ACHN (cell line): Measurements from ENCODE around the gene GRAP.

Experiments used
- DNase-seq: peaks from one replicate; pipeline ENCODE4 v3.0.0-alpha.2; 2015
- in situ Hi-C: cut with HindIII; loops from 2 replicates; pipeline ENCODE4 v1.10.0; 2017; ENCODE audit warnings: low sequenced_read_pairs, low pct_ligation_motif_present, low pct_unique_long_range_greater_than_20kb

Gene GRAP

DNA sequence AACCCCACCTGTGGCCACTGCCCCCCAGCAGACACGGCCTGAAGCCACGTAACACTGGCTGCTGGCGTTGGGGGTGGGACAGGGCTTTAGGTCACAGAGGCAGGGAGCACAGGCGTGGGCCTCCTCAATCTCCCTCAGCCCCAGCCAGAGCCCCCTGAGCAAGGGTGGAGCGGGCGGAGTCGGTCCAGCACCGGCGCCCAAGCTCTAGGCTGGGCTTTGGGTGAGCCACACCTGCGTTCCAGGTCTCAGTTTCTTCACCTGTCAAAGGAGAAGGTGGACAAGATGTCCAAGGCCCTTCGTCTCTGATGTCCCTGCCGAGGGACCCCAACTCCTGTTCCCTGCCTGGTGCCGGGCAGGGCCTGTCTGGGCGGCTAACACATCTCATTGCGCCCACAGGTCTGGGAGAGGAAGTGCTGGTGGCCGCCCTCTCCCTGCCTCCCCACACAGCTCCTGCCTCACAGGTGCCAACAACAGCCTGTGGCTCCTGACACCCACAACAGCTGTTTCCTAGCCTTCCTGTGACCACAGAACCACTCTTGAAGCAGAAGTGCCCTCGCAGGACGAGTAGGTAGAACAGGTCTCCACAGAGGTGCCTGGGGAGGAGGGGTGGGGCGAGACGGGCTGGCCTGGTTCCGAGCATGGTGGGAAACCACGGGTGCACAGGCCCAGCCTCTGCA is 54.2 kb downstream of the GRAP start:
- no peak for DNase-seq
- in situ Hi-C loops = no loop called here

DNA sequence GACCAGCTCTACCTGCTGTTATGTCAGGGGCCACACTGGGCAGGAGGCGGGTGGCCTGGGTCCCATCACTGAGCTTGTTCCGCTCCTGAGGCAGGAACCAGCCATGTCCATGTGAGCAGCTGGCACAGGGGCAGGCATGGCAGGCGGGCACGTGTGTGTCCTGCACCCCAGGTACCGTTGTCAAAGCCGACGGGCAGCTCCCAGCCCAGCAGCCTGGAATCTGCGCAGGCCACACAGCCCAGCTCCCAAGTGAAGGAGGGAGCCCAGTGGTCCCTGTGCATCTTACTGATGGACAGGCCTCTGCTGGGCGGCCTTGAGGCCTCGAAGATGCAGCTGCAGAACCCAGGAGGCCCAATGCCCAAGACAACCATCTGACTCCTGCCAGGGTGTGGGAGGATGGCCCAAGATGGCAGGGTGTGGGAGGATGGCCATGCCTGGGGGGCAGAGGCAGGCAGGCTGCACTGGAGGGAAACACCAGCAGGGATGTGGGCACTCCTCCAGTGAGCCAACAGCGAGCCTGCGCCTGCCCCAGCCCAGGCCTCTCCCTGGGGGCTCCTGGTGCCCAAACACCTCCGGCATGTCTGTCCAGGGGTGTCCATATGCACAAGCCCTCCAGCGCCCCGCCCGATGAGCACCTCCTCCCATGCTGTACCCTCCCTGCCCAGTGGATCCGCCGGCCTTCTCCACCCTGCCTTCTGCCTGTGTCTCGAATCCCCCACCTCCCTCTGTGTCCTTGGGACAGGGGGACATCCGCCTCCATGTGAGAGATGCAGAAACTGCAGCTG is 55.0 kb downstream of the GRAP start:
- in situ Hi-C loops = no loop called here
- DNase-seq = no peak

GRCh38 chr17:18990331-18990730 is 56.4 kb downstream of the GRAP start:
- in situ Hi-C loops = no loop called here
- no peak for DNase-seq

DNA sequence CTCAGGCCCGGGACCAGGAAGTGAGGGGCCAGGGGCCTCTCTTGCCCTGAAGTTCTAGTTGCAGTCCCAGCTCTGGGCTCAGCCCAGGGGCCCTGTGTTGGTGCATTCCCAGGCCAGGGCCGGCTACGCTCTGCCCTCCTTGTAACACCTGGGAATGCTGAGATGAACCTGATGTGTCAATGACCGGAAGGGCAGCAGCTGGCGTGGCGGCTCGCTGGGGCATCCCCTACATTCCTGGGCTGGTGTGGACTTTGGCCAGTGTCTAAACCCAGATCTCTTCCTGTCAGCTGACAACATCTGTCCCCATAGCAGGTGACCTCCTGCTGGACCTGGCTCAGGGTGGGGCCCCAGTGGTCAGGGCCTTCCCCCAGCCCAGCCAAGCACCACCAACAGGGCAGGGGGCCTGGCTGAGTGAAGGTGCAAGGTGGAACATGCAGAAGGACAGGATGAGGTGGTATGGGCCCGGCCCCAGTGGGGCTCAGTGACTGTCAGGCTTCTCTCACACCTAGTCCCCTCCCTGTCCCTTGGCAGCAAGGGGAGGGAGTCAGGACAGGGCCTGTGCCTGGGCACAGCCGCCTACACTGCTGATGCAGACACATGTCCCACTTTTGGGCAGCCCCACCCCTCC is 58.1 kb downstream of the GRAP start:
- in situ Hi-C loops = no loop called here
- DNase-seq = no peak

DNA sequence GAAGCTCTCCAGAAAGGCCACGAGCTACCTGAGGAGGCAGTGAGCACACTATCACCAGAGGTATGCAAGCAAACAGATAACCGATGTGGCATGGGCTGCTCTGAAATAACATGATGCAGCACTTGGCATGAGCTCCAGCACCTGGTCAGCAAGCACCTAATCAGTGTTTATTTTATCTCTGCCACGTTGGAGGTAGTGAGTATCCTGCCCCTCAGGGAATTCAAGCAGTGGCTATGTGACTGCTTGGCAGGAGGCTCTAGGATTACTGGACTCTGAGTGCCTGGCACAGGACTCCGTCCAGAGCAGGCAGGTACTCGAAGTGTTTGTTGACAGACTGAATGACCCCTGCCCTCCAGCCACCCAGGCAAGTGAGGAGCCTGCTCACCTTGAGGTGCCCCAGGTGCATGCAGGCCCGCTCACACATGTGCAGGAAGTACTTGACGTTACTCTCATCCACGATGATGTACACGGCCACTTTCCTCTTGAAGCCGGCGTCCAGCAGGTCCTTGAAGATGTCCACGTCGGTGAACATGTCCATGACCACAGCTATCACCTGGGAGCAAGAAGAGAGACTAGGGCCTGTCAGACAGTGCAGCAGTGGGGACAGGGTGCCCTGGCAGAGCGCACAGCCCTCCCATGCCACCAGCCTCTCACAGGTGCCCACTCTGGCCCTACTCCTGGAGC is 58.8 kb downstream of the GRAP start:
- in situ Hi-C loops = no loop called here
- DNase-seq = no peak

- in situ Hi-C loops = no loop called here
- DNase-seq = no peak
These were observed 59.5 kb downstream of the GRAP start for GRCh38 chr17:18987230-18987610.

DNA sequence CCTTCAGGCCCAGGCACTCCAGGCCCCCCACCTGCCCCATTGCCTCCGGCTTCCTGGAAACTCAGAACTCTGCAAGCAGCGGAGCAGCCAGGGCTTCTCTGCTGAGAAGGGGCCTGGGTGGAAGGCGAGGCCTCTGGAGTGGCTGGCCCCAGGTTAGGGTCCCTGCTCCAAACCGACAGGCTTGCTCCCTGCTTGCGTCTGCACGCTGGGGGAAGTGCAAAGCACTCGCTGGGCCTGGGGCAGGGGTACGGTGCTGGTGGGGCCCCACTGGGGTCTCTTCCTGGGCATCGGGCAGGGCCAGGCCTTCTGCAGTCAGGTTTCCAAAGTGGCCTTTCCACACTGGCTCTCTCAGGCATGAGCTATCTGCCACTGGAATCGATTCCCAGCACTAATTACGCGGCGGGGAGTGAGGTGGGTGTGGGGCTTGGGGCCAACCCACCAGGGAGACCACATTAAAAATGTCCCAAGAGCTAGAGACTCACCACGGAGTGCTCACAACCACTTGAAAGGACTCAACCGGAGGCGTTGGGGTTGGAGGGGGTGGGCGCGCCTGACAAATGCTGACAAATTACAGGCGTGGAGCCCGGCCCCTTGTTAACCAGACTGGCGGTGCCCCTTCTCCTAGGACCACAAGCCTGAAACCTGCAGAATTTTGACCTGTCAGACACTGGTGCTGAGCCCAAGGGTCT is 60.1 kb downstream of the GRAP start:
- no peak for DNase-seq
- in situ Hi-C loops = no loop called here

GRCh38 chr17:18985475-18985874 is 61.3 kb downstream of the GRAP start:
- no peak for DNase-seq
- in situ Hi-C loops = no loop called here

- DNase-seq = no peak
- in situ Hi-C loops = no loop called here
These were observed 62.3 kb downstream of the GRAP start for GRCh38 chr17:18984273-18985114.

DNA sequence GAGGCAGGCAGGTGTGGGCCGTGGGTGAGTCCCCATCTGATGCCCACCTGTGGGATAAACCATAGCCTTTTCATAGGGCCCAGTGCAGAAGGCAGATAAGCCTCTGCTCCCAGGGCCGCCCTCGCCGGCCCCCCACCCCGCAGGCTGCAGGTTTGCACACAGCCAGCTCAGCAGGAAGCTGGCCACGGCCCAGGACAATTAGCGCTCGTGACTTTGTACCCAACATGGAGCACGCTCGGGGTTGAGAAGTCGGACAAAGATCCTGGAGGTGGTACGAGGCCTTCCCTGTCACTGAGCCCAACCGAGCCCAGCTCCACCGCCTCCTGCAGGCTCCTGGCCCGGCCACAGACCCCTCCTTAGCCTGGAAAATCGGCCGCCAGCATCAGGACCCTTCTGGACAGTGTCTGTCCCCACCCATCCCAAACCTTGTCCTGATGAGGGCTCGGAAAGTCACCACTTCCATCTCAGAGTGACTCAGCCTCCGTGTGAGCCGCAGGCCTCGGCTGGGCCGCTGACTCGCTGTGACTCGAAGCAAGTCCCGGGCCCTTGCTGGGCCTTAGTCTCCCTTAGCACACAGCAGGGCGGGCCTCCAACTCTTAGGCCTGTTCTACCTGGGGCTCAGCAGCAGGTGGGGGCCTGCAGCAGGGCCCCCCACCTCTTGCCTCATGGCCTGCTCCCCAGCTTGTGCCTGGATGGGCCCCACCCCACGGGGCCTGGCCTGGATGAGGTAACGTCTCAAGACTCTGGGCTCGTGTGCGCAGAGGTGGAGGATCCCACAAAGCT is 64.9 kb downstream of the GRAP start:
- in situ Hi-C loops = no loop called here
- peak; percentile 80 for DNase-seq

GRCh38 chr17:18981335-18981641 is 65.5 kb downstream of the GRAP start:
- in situ Hi-C loops = no loop called here
- no peak for DNase-seq

DNA sequence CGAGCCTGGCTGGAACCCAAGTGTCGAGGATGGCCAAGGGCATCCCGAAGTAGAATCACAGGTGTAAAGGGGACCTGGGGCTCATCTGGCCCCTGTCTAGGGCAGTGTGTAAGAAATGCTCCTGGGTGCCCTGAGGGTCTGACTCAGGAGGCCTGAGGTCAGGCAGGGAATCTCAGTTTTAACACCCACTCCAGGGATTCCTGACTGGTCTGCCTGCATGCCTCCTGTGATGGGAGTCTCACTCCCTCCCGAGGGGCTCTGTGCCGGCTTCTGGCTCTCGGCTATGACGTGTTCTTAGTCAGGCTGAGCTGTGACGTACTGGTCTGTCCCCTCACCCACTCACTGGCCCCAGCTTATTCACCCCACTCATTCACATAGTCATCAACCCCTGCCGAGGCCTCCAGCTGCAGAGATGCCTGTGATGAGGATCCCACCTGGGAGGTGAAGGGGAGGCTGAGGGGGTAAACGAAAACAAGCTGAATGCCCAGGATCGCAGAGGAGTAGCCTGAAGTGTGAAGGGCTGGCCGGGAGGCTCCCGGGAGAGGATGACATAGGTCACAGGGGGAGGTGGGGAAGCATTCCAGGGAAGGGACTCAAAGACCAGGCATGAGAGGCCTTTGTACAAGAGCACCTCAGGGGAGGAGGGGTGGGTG is 65.9 kb downstream of the GRAP start:
- in situ Hi-C loops = no loop called here
- DNase-seq = no peak

GRCh38 chr17:18978655-18979054 is 68.1 kb downstream of the GRAP start:
- in situ Hi-C loops = no loop called here
- DNase-seq = no peak

GRCh38 chr17:18978050-18978449 is 68.7 kb downstream of the GRAP start:
- in situ Hi-C loops = no loop called here
- no peak for DNase-seq

- DNase-seq = no peak
- in situ Hi-C loops = no loop called here
These were observed 69.1 kb downstream of the GRAP start for GRCh38 chr17:18977646-18978045.

GRCh38 chr17:18977021-18977420 is 69.7 kb downstream of the GRAP start:
- in situ Hi-C loops = no loop called here
- no peak for DNase-seq

DNA sequence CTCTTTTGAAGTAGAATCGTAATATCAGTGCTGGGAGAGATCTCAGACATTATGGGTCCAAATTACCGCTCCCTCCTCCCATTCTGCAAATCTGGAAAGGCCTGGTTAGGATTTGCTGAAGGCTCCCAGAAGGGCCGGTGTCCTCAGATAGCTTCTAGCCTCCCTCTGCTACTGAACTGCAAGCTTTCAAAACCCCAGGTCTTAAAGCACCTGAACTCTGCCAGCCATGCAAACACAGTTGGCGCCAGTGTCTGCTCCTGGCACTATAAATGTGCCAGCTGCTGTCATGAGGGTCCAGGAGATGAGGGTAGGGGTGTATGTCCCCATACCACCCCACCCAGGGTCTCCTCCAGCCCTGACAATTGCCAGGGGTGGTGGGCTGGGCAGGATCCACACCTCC is 70.6 kb downstream of the GRAP start:
- no peak for DNase-seq
- in situ Hi-C loops = no loop called here
